Activated CD8-positive, alpha-beta T cell treated with anti-CD3 and anti-CD28 coated beads for 36 hours (primary cell): Measurements from ENCODE around the gene MAPKAP1. TPM values are rescaled to one million over a fixed set of nuclear protein-coding genes. Genes with fewer than 3 reads are reported as not detected.

Source experiments
- ATAC-seq: fragments of 200-7000 bp; cut with Tn5 transposase; one replicate; pipeline ENCODE4 v1.10.0; 2021; ENCODE audit warnings: mild to moderate bottlenecking, moderate library complexity
- CTCF ChIA-PET: fragments of 350-600 bp; sonication (Branson Sonifier 250); formaldehyde crosslinking; loops from one replicate; lab custom pipeline; 2021; ENCODE audit warnings: antibody characterized with exemption; lab: Charles Lee
- POLR2A ChIA-PET: fragments of 350-600 bp; sonication (Branson Sonifier 250); formaldehyde crosslinking; loops from one replicate; lab custom pipeline; 2021; ENCODE audit warnings: antibody characterized with exemption; lab: Charles Lee
- DNase-seq: peaks from one replicate; pipeline ENCODE4 v3.0.0-alpha.2; 2020
- H3K27ac Mint-ChIP-seq: one replicate; pipeline ENCODE4 v1.8.0; 2021; ENCODE audit warnings: mild to moderate bottlenecking, mixed read lengths
- H3K27me3 Mint-ChIP-seq: one replicate; pipeline ENCODE4 v1.8.0; 2021; ENCODE audit warnings: mixed read lengths
- H3K36me3 Mint-ChIP-seq: one replicate; pipeline ENCODE4 v1.8.0; 2021; ENCODE audit warnings: low read depth, mixed read lengths
- H3K4me1 Mint-ChIP-seq: one replicate; pipeline ENCODE4 v1.8.0; 2021; ENCODE audit warnings: low read depth, mixed read lengths
- H3K4me3 Mint-ChIP-seq: one replicate; pipeline ENCODE4 v1.8.0; 2021; ENCODE audit warnings: mild to moderate bottlenecking, moderate library complexity, mixed read lengths
- H3K9me3 Mint-ChIP-seq: one replicate; pipeline ENCODE4 v1.8.0; 2021; ENCODE audit warnings: mixed read lengths
- CTCF ChIP-seq: fragments of 200-600 bp; IDR thresholded peaks from one replicate; pipeline ENCODE4 v1.8.0; 2022; ENCODE audit warnings: antibody characterized with exemption, mild to moderate bottlenecking
- intact Hi-C: fragments of 100-400 bp; cut with micrococcal nuclease; formaldehyde crosslinking; loops from one replicate; pipeline ENCODE4 v1.10.0; 2022
- total RNA-seq, 2 experiments: library from RNA; stranded (reverse); gene quantifications; one replicate each; pipeline ENCODE4 v1.2.3, GENCODE V29; 2021

Gene MAPKAP1
- total RNA-seq, 2 experiments from 2014 or later, result 58.8 to 62.4 TPM

GRCh38 chr9:125485471-125486151 is 221.4 kb downstream of the MAPKAP1 start:
- CTCF ChIA-PET, result interaction anchor here (0.5 kb wide), 1 partner anchor 832 kb away, joined by 4 read pairs; no protein-coding TSS in a partner anchor
- no peak for TF ChIP-seq CTCF
- ATAC-seq (no peak), DNase-seq (no peak)
- Mint-ChIP-seq H3K9me3 (no peaks in the 10 kb centered on the region), H3K27me3 (no peaks in the 10 kb centered on the region), H3K27ac (no peak overlapping the region), H3K4me3 (no peak overlapping the region), H3K4me1 (no peaks in the 10 kb centered on the region), H3K36me3 (peaks cover 5% of the 10 kb centered on the region)
- POLR2A ChIA-PET, result no interaction called here
- intact Hi-C loops, result no loop called here

DNA sequence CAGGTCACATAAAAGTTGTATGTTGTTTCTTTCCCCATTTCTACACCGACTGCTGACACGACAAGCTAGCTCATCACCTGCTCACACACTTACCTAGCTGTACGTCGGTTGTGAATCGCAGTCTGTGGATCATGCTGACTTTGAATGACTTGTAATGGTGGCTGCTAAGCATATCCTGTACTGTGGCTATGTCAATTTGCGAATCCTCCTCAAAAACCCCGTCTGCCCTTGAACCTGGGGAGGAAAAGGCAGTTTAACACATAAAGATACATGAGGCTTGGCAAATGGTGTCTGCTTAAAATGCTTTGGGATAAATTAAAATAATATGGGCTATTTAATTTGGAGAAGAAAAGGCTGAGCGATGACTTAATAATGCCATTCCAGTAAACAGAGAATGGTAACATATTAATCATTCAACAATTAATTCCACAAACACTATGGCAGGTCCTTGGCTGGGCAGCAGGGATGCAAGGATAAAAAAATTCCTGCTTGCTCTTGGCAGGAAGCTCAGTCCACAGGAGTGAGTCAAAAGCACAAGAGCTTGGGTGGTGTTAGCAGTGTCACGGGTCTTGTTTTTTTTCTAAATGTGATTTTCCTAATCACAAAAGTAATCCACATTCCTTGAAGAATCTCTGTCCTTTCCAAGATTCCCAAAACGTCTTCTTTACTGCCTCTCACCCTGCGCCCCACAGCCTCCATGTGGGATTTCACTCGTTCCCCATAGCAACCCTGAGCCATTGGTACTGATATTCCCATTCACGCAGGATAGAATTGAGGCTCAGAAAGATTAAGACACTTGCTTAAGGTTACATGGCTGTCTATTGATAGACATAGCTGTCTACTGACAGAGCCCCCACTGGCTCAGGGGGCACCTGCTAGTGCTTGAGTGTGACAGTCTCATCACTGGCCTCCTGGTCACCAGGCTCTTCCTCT is 222.4 kb downstream of the MAPKAP1 start:
- no peak for ATAC-seq
- CTCF ChIA-PET, result no interaction called here
- no peak for TF ChIP-seq CTCF
- Mint-ChIP-seq H3K9me3 (no peaks in the 10 kb centered on the region), H3K4me1 (no peaks in the 10 kb centered on the region), H3K27ac (no peak overlapping the region), H3K27me3 (no peaks in the 10 kb centered on the region), H3K4me3 (no peak overlapping the region), H3K36me3 (peaks cover 12% of the 10 kb centered on the region)
- no peak for DNase-seq
- intact Hi-C loops, result no loop called here
- POLR2A ChIA-PET, result no interaction called here

- Mint-ChIP-seq H3K27me3 (no peaks in the 10 kb centered on the region), H3K9me3 (no peaks in the 10 kb centered on the region), H3K4me3 (no peak overlapping the region), H3K27ac (no peak overlapping the region), H3K36me3 (peaks cover 12% of the 10 kb centered on the region), H3K4me1 (no peaks in the 10 kb centered on the region)
- ATAC-seq, result no peak
- POLR2A ChIA-PET, result no interaction called here
- CTCF ChIA-PET, result no interaction called here
- no peak for DNase-seq
- no peak for TF ChIP-seq CTCF
- intact Hi-C loops, result no loop called here
Measured at GRCh38 chr9:125483697-125484096, 223.3 kb downstream of the MAPKAP1 start.

- POLR2A ChIA-PET, result no interaction called here
Measured at GRCh38 chr9:125479846-125480615, 227.0 kb downstream of the MAPKAP1 start.

More at GRCh38 chr9:125479846-125480615, 227.0 kb downstream of the MAPKAP1 start:
- TF ChIP-seq CTCF, result no peak
- H3K27ac Mint-ChIP-seq, result no peak overlapping the region
- CTCF ChIA-PET, result no interaction called here
- H3K9me3 Mint-ChIP-seq, result no peaks in the 10 kb centered on the region
- H3K27me3 Mint-ChIP-seq, result no peaks in the 10 kb centered on the region
- ATAC-seq, result no peak
- H3K4me1 Mint-ChIP-seq, result no peaks in the 10 kb centered on the region
- DNase-seq, result no peak
- H3K4me3 Mint-ChIP-seq, result no peak overlapping the region
- intact Hi-C loops, result no loop called here
- H3K36me3 Mint-ChIP-seq, result peaks cover 19% of the 10 kb centered on the region
